Measurements from ENCODE around the gene LATS1. TPM values are rescaled to one million over a fixed set of nuclear protein-coding genes. Genes with fewer than 3 reads are reported as not detected.

LATS1 gene
- total and polyA plus RNA-seq, 4 donors, result 7.1 to 35.4 (median 16.8) TPM

DNA sequence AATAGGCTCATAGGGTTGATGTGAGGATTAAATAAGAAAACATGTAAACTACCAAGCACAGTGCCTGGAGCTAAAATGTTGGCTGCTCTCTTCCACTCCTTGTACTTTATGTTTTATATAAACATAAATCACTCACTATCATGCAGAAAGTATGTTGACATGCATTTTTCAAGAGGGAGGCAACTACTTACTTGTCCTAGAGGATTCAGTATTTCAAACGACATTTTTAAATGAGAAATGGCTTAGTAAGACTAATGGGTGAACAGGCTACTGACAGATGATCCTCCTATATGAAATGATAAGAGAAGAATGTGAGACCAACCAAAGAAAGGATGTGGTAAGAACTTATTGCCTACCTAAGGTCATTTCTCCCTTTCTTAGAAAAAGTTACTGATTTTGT, 21.0 kb downstream of the LATS1 start:
- H3K27me3 ChIP-seq (ENCODE audit: control insufficient read depth in 3 of 3, insufficient read depth in 3 of 3, low read length in 2 of 3), result no peaks in the 10 kb centered on the region
- H3K27ac ChIP-seq (ENCODE audit: low read depth in 1 of 2, low read length in 1 of 2), result no peak overlapping the region
- peaks cover 0 to 23% (median 8%) of the 10 kb centered on the region in 4 donors for H3K36me3 ChIP-seq (ENCODE audit: control insufficient read depth in 4 of 4, insufficient read depth in 4 of 4, low read length in 4 of 4)
- no peak for ATAC-seq (ENCODE audit: insufficient read depth, low FRiP score)
- no peaks in the 10 kb centered on the region for H3K9me3 ChIP-seq (ENCODE audit: control insufficient read depth in 4 of 4, insufficient read depth in 3 of 4, low read length in 3 of 4)
- no peak overlapping the region for H3K4me3 ChIP-seq
- TF ChIP-seq CTCF (IDR thresholded peaks at IDR 0.05; ENCODE audit: control extremely low read depth, extremely low read depth), result no peak
- WGBS, 2 donors, result 45 to 68% methylated on average over 1 of the region's 1 CpG
- H3K4me1 ChIP-seq (ENCODE audit: control insufficient read depth in 5 of 5, insufficient read depth in 5 of 5, low read length in 5 of 5), result peaks cover 0 to 6% (median 0%) of the 10 kb centered on the region in 5 donors
- H3K9ac ChIP-seq (ENCODE audit: insufficient read depth in 1 of 2, low read length in 2 of 2), result no peak overlapping the region
- DNase-seq, result no peak

DNA sequence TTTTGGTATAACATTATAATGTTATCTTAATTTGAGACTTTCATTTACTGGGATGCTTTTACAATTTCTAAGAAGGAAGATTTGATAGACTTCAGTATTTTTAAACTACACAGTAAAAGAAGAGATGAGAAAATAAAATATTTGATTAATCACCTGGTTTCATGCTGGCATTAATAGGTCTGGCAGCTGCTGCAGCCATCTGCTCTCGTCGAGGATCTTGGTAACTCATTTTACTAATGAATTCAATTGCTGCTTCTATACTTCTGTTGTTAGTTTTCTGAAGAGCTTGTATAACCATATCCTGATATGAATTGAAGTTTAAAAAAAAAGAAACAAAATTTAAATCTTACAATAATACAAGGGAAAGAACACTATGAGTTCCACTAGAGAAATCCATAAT, 23.0 kb downstream of the LATS1 start:
- no peak for ATAC-seq (ENCODE audit: insufficient read depth, low FRiP score)
- H3K36me3 ChIP-seq (ENCODE audit: control insufficient read depth in 4 of 4, insufficient read depth in 4 of 4, low read length in 4 of 4), result peaks cover 6 to 24% (median 11%) of the 10 kb centered on the region in 4 donors
- TF ChIP-seq CTCF (IDR thresholded peaks at IDR 0.05; ENCODE audit: control extremely low read depth, extremely low read depth), result no peak

GRCh38 chr6:149691201-149691600, 26.7 kb downstream of the LATS1 start:
- WGBS, 2 donors, result 96 to 99% methylated on average over 2 of the region's 2 CpGs
- Histone ChIP-seq H3K9me3 (ENCODE audit: control insufficient read depth in 4 of 4, insufficient read depth in 3 of 4, low read length in 3 of 4) (no peaks in the 10 kb centered on the region), H3K27ac (ENCODE audit: low read depth in 1 of 2, low read length in 1 of 2) (no peak overlapping the region), H3K27me3 (ENCODE audit: control insufficient read depth in 3 of 3, insufficient read depth in 3 of 3, low read length in 2 of 3) (no peaks in the 10 kb centered on the region), H3K4me3 (no peak overlapping the region), H3K36me3 (ENCODE audit: control insufficient read depth in 4 of 4, insufficient read depth in 4 of 4, low read length in 4 of 4) (peaks cover 5 to 22% (median 10%) of the 10 kb centered on the region in 4 donors), H3K9ac (ENCODE audit: insufficient read depth in 1 of 2, low read length in 2 of 2) (no peak overlapping the region), H3K4me1 (ENCODE audit: control insufficient read depth in 5 of 5, insufficient read depth in 5 of 5, low read length in 5 of 5) (no peaks in the 10 kb centered on the region)
- no peak for TF ChIP-seq CTCF (IDR thresholded peaks at IDR 0.05; ENCODE audit: control extremely low read depth, extremely low read depth)
- ATAC-seq (ENCODE audit: insufficient read depth, low FRiP score) (no peak), DNase-seq (no peak)

More for the DNA sequence above, 23.0 kb downstream of the LATS1 start:
- H3K4me1 ChIP-seq (ENCODE audit: control insufficient read depth in 5 of 5, insufficient read depth in 5 of 5, low read length in 5 of 5), result no peaks in the 10 kb centered on the region
- no peaks in the 10 kb centered on the region for H3K9me3 ChIP-seq (ENCODE audit: control insufficient read depth in 4 of 4, insufficient read depth in 3 of 4, low read length in 3 of 4)
- DNase-seq, result no peak
- H3K27me3 ChIP-seq (ENCODE audit: control insufficient read depth in 3 of 3, insufficient read depth in 3 of 3, low read length in 2 of 3), result no peaks in the 10 kb centered on the region
- H3K27ac ChIP-seq (ENCODE audit: low read depth in 1 of 2, low read length in 1 of 2), result no peak overlapping the region
- no peak overlapping the region for H3K9ac ChIP-seq (ENCODE audit: insufficient read depth in 1 of 2, low read length in 2 of 2)
- 90 to 92% methylated on average over 2 of the region's 2 CpGs for WGBS, 2 donors
- no peak overlapping the region for H3K4me3 ChIP-seq

DNA sequence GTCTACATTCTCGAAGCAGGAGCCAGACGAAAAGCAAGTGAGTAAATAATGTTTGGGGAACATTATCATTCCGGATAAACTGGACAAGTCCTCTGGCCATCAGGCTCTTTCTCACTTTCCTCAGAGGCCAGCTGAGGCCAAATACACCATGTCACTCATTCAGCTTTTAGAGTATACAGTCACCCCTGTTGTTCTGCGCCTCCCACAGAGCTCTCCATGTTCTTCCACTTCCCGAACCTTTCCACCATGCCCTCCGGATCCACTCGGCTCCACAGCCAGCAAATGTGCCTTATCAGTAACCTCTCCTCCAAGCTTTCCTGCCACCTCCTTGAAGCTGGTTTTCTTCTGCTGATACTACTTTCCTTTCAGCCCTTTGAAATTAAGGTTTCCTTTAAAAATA, 31.7 kb downstream of the LATS1 start:
- 76 to 91% methylated on average over 7 of the region's 7 CpGs for WGBS, 2 donors
- Histone ChIP-seq H3K4me1 (ENCODE audit: control insufficient read depth in 5 of 5, insufficient read depth in 5 of 5, low read length in 5 of 5) (no peaks in the 10 kb centered on the region), H3K9me3 (ENCODE audit: control insufficient read depth in 4 of 4, insufficient read depth in 3 of 4, low read length in 3 of 4) (no peaks in the 10 kb centered on the region), H3K9ac (ENCODE audit: insufficient read depth in 1 of 2, low read length in 2 of 2) (no peak overlapping the region), H3K36me3 (ENCODE audit: control insufficient read depth in 4 of 4, insufficient read depth in 4 of 4, low read length in 4 of 4) (peaks cover 9 to 22% (median 16%) of the 10 kb centered on the region in 4 donors), H3K27me3 (ENCODE audit: control insufficient read depth in 3 of 3, insufficient read depth in 3 of 3, low read length in 2 of 3) (no peaks in the 10 kb centered on the region), H3K27ac (ENCODE audit: low read depth in 1 of 2, low read length in 1 of 2) (no peak overlapping the region), H3K4me3 (no peak overlapping the region)
- DNase-seq (no peak), ATAC-seq (ENCODE audit: insufficient read depth, low FRiP score) (no peak)
- no peak for TF ChIP-seq CTCF (IDR thresholded peaks at IDR 0.05; ENCODE audit: control extremely low read depth, extremely low read depth)

Data from lung (tissue), 12 donors.